Lung (tissue), 12 donors: Measurements from ENCODE around the gene MMP24OS. TPM values are rescaled to one million over a fixed set of nuclear protein-coding genes. Genes with fewer than 3 reads are reported as not detected.

Source experiments
- ATAC-seq: fragments of 200-7000 bp; cut with Tn5 transposase; one replicate; pipeline ENCODE4 v1.9.1; 2020; ENCODE audit warnings: moderate number of reproducible peaks; ENCODE audit not compliant: insufficient read depth, low FRiP score
- DNase-seq, 3 donors: peaks; one replicate each; pipeline ENCODE4 v3.0.0-alpha.2; 2013 to 2017
- H3K27ac ChIP-seq, 2 donors: one replicate each; pipeline ENCODE4 v1.5.1; 2013; ENCODE audit warnings: mild to moderate bottlenecking in 2 of 2, moderate library complexity in 2 of 2, control low read depth in 1 of 2, inconsistent platforms in 1 of 2, low read depth in 1 of 2, low read length in 1 of 2
- H3K27me3 ChIP-seq, 3 donors: one replicate each; pipeline ENCODE4 v1.5.1; 2013; ENCODE audit warnings: low read length in 2 of 3; ENCODE audit not compliant: control insufficient read depth in 3 of 3, insufficient read depth in 3 of 3
- H3K36me3 ChIP-seq, 4 donors: one replicate each; pipeline ENCODE4 v1.5.1; 2013; ENCODE audit warnings: low read length in 4 of 4, mild to moderate bottlenecking in 1 of 4, moderate library complexity in 1 of 4; ENCODE audit not compliant: control insufficient read depth in 4 of 4, insufficient read depth in 4 of 4
- H3K4me1 ChIP-seq, 5 donors: one replicate each; pipeline ENCODE4 v1.5.1; 2013; ENCODE audit warnings: low read length in 5 of 5, mild to moderate bottlenecking in 2 of 5, moderate library complexity in 1 of 5; ENCODE audit not compliant: control insufficient read depth in 5 of 5, insufficient read depth in 5 of 5
- H3K4me3 ChIP-seq: one replicate; pipeline ENCODE4 v1.5.1; 2013; ENCODE audit warnings: mild to moderate bottlenecking, control low read depth, moderate library complexity
- H3K9ac ChIP-seq, 2 donors: one replicate each; pipeline ENCODE4 v1.5.1; 2013; ENCODE audit warnings: low read length in 2 of 2, control low read depth in 1 of 2; ENCODE audit not compliant: insufficient read depth in 1 of 2
- H3K9me3 ChIP-seq, 4 donors: one replicate each; pipeline ENCODE4 v1.5.1; 2013; ENCODE audit warnings: low read length in 3 of 4, mild to moderate bottlenecking in 1 of 4, moderate library complexity in 1 of 4; ENCODE audit not compliant: control insufficient read depth in 4 of 4, insufficient read depth in 3 of 4
- WGBS, 2 donors: extraction: QIAGEN DNeasy Blood & Tissue Kit; methylation state at CpG; one replicate each; pipeline ENCODE4 v1.1.7; 2013; 5-methylcytosine and 5-hydroxymethylcytosine counted together
- polyA plus RNA-seq, 2 donors: library from polyadenylated mRNA; stranded (reverse); fragments of 200-250 nt; gene quantifications; one replicate each; pipeline ENCODE4 v1.2.1, GENCODE V29; 2013
- total RNA-seq, 2 donors: library from RNA; depleted of rRNA in 1 of 2; stranded (reverse); fragments of >200 nt in 1 of 2; gene quantifications; one replicate each; pipeline ENCODE4 v1.2.1, GENCODE V29; 2014 to 2021
- TF ChIP-seq, protein P1 (sequence below): IDR thresholded peaks from 2 replicates; pipeline ENCODE4 v1.5.1; 2012; ENCODE audit warnings: mild to moderate bottlenecking; ENCODE audit errors: control extremely low read depth, extremely low read depth
- donor health status: control.
- donor health status: control.
- donor health status: Bipolar disorder and iron deficiency.
- donor health status: healthy.
- donor health status: DM: yes; HTN: yes; CAD: no.

The MMP24OS gene
- total and polyA plus RNA-seq, 4 donors, result 27.8 to 117 (median 68.8) TPM

DNA sequence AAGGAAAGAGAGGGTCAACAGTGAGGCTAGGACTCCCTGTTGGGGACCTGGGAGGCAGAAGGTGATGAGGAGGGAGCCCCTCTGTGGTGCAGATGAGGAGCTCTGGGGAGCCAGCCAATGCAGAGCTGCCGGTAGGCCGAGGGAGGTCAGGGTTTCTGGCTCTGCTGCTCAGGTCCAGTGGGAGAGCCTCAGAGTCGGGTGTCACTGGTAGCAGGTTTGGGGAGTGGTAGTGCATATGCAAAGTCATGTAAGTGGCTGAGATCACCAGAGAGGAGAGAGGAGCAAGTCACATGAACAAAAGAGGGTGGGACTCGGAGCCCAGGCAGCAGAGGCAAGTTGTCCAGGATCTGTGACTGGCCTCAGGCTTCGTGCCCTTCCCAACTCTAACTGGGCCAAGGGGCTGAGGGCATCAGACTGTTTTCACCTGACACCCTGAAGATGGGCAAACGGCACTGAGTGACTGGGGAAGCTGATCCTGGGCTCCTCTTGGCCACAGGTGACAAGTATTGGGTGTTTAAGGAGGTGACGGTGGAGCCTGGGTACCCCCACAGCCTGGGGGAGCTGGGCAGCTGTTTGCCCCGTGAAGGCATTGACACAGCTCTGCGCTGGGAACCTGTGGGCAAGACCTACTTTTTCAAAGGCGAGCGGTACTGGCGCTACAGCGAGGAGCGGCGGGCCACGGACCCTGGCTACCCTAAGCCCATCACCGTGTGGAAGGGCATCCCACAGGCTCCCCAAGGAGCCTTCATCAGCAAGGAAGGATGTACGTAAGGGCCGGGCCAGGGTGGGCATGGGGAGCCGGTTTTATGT lies 6.6 kb downstream of the MMP24OS start:
- TF ChIP-seq, protein P1, sequence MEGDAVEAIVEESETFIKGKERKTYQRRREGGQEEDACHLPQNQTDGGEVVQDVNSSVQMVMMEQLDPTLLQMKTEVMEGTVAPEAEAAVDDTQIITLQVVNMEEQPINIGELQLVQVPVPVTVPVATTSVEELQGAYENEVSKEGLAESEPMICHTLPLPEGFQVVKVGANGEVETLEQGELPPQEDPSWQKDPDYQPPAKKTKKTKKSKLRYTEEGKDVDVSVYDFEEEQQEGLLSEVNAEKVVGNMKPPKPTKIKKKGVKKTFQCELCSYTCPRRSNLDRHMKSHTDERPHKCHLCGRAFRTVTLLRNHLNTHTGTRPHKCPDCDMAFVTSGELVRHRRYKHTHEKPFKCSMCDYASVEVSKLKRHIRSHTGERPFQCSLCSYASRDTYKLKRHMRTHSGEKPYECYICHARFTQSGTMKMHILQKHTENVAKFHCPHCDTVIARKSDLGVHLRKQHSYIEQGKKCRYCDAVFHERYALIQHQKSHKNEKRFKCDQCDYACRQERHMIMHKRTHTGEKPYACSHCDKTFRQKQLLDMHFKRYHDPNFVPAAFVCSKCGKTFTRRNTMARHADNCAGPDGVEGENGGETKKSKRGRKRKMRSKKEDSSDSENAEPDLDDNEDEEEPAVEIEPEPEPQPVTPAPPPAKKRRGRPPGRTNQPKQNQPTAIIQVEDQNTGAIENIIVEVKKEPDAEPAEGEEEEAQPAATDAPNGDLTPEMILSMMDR, result no peak
- WGBS, 2 donors, result 92 to 93% methylated on average over 20 of the region's 20 CpGs
- Histone ChIP-seq H3K27me3 (no peaks in the 10 kb centered on the region), H3K4me1 (no peaks in the 10 kb centered on the region), H3K36me3 (peaks cover 0 to 41% (median 4%) of the 10 kb centered on the region in 4 donors), H3K27ac (peak overlapping the region in 1 of 2 donors; percentile 15), H3K9me3 (no peaks in the 10 kb centered on the region), H3K4me3 (no peak overlapping the region), H3K9ac (no peak overlapping the region)
- ATAC-seq (no peak), DNase-seq (no peak)

DNA sequence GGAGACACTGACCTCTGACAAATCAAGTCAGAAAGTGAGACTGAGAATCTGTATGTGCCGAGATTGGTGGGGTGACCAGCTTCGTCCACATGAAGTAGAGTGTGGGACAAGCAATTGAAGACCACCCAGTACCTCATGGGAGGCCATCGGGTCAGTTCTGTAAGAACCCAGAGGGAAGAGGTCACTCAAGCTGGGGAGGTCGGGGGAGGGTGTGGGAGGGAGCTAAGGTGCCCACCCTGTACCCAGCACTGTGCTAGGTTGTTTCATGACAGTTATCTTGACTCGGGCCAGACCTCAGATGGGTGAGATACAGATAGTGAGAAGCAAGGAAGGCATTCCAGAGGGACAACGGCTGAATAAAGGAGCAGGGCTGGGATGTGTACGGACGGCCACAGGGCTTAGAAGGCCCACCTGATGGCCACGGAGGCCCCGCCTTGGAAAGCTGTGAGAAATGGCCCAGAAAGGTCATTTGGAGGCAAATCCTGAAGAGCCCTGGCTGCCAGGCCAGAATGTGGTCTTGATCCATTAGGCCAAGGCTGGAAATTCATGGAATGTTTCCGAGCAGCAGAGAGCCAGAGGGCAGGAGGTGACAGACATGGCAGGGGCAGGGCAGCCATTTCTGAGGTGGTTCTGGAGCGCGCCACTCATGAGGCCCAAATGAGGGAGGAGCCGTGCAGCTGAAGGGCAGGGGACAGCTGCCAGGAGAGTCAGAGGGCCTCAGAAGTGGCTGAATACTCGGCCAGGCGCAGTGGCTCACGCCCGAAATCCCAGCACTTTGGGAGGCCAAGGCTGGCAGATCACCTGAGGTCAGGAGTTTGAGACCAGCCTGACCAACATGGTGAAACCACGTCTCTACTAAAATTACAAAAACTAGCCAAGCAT lies 7.7 kb downstream of the MMP24OS start:
- Histone ChIP-seq H3K4me3 (no peak overlapping the region), H3K27ac (peak overlapping the region in 1 of 2 donors; percentile 16), H3K9ac (no peak overlapping the region), H3K4me1 (no peaks in the 10 kb centered on the region), H3K9me3 (no peaks in the 10 kb centered on the region), H3K27me3 (no peaks in the 10 kb centered on the region), H3K36me3 (peaks cover 0 to 38% (median 4%) of the 10 kb centered on the region in 4 donors)
- WGBS, 2 donors, result 88 to 93% methylated on average over 19 of the region's 19 CpGs
- TF ChIP-seq, protein P1, result no peak
- ATAC-seq, result no peak
- no peak for DNase-seq

DNA sequence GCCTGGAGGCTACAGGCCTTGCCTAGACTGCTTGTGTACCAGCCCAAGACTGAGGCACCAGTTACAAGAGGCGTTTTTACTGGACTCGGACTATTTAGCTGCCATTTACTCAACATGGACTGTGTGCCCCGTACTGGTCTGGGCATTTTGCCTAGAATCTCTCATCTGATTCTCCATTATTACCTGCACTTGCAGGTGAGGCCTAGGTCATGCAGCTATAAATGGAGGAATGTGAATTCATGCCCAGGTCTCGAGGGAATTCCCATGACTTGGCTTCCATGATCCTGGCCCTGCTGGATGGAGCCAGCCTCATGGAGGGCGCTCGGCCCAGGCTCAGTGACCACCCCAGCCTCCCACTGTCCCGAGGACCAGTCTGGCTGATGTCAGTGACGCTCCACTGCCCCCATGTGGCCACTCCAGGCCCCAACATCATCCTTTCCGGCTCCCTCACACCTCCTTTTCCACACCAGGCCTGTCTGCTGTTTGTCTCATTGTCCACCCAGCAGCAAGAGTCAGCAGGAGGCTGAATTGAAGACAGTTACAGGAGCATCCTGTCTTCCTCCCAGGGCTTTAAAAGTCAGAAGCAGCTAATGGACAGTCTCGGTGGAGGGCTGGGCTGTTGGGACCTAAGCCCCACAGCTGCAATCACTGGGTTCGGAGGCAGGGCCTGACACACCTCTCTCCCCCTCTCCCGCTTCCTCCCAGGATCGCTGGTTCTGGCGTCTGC lies 8.7 kb downstream of the MMP24OS start:
- DNase-seq (peak; percentile 51 to 70 (median 63)), ATAC-seq (no peak)
- TF ChIP-seq, protein P1, result peak; percentile 43
- 58 to 71% methylated on average over 14 of the region's 14 CpGs for WGBS, 2 donors
- H3K9ac ChIP-seq, result no peak overlapping the region
- peaks cover 0 to 5% (median 0%) of the 10 kb centered on the region in 5 donors for H3K4me1 ChIP-seq
- H3K27me3 ChIP-seq, result no peaks in the 10 kb centered on the region
- no peak overlapping the region for H3K27ac ChIP-seq
- no peak overlapping the region for H3K4me3 ChIP-seq
- H3K9me3 ChIP-seq, result no peaks in the 10 kb centered on the region
- peaks cover 0 to 32% (median 4%) of the 10 kb centered on the region in 4 donors for H3K36me3 ChIP-seq
